HG02840 (cell line): Measurements from ENCODE around the gene SLC16A12.

ENCODE experiments used
- ATAC-seq: cut with Tn5 transposase; IDR thresholded peaks from one replicate; pipeline ENCODE4 v1.9.1; 2021; ENCODE audit warnings: mild to moderate bottlenecking, moderate library complexity, moderate number of reproducible peaks; ENCODE audit not compliant: unreplicated experiment, low FRiP score

Gene SLC16A12

DNA sequence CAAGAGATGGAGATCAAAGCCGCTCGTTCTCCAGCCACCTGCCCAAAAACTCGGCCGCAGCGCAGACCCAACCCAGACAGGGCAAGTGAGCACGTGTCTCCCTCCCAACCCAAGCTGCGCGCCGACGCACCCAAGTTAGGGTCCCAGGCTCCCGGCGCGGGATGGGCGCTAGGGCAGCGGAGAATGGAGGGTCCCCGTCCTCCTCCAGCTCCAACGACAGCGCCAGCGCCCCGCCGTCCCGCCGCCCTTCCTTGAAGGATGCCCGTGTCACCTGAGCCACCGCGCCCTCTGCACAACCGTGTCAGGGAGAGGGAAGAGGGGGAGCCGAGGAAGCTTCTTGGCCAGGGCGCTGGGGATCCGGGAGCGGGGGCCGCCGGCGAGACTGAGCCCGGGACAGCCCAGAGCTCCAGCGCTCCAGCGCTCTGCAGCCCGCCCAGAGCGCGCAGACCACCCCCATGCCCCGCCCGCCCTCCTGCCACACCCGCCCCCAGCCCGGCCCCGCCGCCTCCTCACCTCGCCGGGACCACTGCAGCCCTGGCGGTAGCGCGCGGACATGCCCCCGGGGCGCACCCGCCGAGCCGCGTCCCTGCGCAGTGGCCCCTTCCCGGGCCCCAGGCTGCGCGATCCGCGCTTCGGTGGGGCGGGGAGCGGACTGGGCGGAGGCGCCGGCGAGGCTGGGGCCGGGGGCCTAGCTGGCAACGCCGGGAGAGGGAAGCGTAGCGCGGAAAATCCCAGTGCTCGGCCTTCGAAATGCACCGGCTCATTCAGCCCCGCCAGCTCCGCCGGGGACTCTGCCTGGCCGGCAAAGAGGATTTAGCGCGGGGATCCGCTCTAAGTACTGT is at the start of gene SLC16A12:
Gene SLC16A12, minus strand, starts transcription at position 424 of the 842 bp plus-strand sequence. CDS start 73,016 bp downstream, outside the sequence.
- ATAC-seq = no peak

DNA sequence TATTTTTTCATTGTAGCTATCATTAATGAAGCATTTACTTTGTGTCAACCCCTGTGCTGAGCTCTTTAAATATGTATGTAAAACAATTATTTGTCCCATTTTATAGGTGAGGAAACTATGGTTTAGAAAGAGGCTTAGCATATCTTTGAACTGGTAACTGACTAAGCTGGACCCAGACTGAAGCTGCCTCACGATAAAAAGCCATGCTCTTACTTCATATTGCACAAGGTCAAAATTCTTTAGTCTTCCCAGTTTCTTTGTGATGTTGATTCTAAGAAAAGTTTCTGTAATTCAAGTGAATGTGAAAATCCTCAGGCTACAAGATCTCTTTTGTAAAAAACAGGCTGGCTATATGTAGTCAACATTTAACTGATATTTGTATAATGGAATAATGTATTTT is 46.6 kb upstream of the SLC16A12 start:
- ATAC-seq = no peak

GRCh38 chr10:89580243-89580642 is 44.8 kb upstream of the SLC16A12 start:
- no peak for ATAC-seq

DNA sequence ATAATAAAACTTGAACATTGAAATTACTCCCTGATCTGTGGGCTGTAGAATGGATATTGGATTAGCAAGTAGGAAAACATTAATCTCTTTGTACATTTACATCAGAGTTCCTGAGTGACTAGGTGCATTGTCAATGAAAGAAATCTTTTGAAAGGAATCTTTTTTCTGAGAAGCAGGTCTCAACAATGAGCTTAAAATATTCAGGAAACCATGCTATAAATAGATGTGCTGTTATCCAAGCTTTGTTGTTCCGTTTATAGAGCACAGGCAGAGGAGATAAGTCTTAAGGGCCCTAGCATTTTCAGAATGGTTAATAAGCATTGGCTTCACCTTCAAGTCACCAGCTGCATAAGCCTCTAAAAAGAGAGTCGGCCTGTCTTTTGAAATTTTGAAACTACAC is 41.3 kb upstream of the SLC16A12 start:
- ATAC-seq = no peak

GRCh38 chr10:89576022-89576421 is 40.6 kb upstream of the SLC16A12 start:
- no peak for ATAC-seq

DNA sequence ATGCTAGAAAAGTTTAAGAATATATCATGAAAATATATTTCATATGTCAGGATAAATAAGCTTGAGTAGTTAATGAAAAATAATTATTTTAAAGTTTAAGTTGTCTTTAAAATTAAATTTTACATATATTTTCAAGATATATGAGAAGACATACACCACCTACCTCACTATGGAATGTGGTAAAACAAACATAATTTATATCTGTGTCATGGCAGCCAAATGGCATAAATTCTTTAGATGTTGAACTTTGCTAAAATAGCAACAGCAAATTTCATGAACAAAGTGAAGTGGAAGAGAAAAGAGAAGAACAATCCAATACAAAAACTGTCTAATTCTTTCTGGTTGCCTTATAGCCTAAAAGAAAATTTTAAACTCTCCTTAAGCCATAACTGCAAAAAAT is 39.6 kb upstream of the SLC16A12 start:
- no peak for ATAC-seq

DNA sequence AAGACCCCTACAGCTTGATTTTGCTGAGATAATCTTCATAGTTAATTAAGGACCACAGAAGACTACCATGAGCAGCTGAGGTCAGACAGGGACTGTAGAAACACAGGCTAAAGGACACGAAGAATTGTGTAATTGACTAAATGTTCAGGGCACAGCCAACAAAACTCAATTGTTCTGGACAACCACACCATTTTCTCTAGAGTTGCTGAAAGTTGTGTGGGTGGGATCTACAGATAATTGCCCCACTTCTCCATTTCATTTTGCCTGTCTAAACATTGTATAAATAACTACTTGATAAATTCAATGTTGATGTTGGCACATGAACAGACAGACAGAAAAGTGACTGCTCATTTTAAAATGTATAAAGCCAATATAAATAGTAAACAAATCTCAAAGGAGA is 39.0 kb upstream of the SLC16A12 start:
- ATAC-seq = no peak

DNA sequence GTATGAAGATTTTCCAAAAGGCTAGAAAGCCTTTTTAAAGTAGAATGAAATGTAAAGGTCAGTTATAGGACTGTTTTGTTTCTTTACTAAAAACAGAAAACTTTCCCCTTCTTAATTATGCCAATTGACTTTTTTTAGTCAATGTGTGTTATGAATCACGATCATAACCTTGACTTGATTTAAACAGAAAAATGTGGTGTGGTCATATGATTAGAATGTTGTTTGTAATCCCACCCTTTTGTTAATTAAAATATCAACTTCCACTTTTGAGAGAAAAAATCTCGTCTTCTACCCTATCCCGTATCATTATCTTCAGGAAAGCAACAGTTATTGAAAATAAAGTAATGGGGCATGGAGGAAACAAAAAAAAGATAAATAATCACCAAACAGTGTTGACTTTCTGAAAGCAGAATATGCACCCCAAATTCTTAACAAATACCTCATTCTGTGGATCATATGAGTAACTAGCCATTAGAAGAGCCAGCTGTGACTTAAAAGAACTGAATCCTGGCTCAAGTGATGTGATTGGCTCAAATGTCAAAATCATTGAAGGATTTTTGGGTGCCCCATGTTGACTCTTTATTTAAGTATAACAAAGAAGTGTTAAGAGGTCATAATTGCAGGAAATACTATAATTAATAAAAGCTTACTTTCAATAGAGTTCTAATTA is 32.3 kb upstream of the SLC16A12 start:
- ATAC-seq = no peak

DNA sequence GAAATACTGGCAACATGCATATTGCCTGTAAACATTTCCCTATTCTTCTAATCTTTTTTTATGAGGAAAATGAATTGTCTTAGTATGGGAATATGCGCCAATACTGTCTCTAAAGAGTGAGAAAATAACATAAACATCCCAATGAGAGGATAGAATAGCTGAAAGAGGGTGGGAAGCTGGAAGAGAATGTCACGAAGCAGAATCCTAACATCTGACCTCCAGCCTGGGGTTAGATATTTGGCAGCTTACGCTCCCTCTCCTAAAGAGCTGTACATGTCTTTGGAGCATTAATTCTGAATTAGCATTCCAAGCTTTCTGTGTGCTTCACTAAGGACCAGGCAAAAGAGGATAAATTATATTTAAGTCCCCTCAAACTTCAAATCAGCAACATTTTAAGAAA is 31.6 kb upstream of the SLC16A12 start:
- no peak for ATAC-seq

GRCh38 chr10:89566095-89566950 is 30.9 kb upstream of the SLC16A12 start:
- ATAC-seq = no peak

DNA sequence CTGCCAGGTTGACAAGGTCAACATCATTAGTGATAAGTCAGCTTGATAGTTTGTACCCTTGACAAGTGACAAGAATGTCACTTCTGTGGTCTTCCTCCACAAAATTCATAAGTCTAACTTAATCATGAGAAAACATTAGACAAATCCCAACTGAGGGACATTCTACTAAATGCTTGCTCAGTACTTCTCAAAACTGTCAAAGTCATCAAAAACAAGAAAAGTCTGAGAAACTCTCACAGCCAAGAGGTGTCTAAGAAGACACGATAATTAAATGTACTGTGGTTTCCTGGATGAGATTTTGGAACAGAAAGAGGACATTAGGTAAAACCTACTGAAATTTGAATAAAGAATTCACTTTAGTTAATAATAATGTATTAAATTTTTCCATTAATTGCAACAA is 29.8 kb upstream of the SLC16A12 start:
- ATAC-seq = no peak

- no peak for ATAC-seq
Measured at GRCh38 chr10:89563861-89564478, 28.6 kb upstream of the SLC16A12 start.

DNA sequence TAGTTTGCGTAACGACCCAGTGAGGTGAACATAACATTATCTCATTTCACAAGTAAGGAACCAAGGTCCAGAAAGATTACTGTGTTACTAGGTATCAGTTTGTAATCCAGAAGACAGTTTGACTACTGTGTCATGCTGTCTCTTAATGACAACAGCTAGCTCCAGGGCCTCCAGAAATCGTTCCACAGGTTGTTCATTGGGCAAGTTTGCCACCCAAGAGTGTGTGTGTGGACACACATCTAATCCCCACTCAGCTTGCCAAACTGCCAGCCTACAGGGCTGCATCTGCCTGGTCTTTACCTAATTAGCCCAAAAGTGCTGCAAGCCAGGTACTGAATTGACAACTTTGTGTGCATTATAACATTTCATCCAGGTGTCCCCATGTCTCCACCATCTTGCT is 27.9 kb upstream of the SLC16A12 start:
- no peak for ATAC-seq

DNA sequence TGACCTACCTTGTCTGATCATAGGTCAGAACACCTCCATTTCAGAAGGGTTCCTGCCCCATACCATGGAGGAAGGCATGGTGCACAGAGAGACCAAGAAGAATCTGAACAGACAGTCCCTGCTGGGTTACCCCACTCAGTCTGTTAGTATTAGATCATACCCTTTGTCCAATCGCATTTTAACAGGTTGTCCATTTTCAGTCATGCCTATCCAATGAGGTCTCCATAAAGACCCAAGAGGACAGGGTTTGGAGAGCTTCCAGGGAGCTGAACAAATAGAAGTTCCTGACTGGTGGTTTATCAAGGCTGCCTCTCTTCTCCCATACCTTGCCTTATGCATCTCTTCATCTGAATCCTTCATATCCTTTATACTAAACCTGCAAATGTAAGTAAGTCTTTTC is 21.2 kb upstream of the SLC16A12 start:
- no peak for ATAC-seq

GRCh38 chr10:89555688-89556445 is 20.5 kb upstream of the SLC16A12 start:
- no peak for ATAC-seq

DNA sequence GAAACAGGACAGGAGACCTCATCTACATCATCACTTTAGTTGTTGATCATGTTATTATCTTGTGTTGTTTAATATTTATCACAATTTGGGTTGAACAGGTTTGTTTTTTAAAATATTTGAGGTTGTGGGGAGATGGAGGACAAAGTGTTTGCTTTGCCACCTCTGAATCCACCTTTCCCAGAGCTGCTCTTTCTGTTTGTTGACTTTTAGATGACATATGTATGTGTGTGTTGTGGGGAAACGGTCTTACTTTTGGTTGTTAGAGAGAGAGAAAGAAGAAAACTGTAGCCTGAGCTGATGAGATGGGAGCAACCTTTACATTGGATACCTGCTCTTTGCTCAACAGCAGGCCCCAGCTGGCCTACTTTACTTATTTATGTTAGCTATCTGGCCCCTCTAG is 19.0 kb upstream of the SLC16A12 start:
- ATAC-seq = no peak

- no peak for ATAC-seq
Measured at GRCh38 chr10:89553064-89553734, 17.8 kb upstream of the SLC16A12 start.

DNA sequence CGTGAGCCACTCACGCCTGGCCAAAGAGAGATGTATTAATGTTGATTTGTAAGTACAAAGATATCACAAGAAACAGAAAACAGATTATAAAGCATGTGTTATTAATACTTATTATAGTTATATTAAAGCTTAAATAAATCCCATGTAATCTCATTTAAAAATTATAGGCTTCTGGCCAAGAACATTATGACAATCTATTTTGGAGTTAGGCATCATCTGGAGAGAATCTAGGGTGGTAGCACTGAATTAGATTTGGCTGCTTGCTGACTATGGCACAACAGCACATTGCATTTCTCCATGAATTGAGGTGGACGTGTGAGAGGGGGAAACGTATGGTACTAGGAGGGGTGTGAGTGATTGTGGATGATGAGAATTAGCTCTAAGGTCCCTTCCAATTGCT is 16.8 kb upstream of the SLC16A12 start:
- ATAC-seq = no peak

DNA sequence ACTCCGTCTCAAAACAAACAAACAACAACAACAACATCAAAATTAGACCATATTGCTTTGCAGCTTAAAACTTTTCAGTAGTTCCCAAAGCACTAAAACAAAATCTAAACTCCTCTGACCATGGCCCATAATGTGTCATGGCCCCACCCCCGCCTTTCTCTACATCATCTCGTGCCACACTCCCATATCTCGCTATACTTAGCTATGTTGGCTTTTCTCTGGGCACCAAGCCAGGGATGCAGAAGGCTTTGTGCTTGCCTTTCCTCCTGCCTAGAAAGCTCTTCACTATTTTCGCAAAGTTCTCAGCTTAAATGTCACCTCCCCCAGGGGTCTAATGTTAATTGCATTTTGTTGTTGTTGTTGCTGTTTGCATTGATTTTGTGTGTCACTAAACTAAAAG is 15.1 kb upstream of the SLC16A12 start:
- ATAC-seq = no peak
